GM12878 (cell line): ENCODE measurements around the gene DNAJA1. TPM values are rescaled to one million over a fixed set of nuclear protein-coding genes. Genes with fewer than 3 reads are reported as not detected.

ENCODE experiments used
- ATAC-seq: fragments of 200-7000 bp; cut with Tn5 transposase; 3 replicates; pipeline ENCODE4 v1.9.1; 2020; ENCODE audit warnings: mild to moderate bottlenecking, moderate library complexity
- BruUV-seq: library from RNA; stranded (reverse); fragments of 400-500 nt; replicated peaks from 2 replicates; lab custom pipeline; 2021; lab: Mats Ljungman, UMichigan
- CTCF ChIA-PET: fragments of 300-600 bp; sonication (Branson Sonifier 250); formaldehyde crosslinking; extraction: SDS; loops from one replicate; lab custom pipeline; 2021; ENCODE audit warnings: inconsistent platforms; lab: Yijun Ruan, JAX
- POLR2A ChIA-PET: fragments of 350-600 bp; formaldehyde crosslinking; extraction: SDS; loops from one replicate; lab custom pipeline; 2021; ENCODE audit warnings: inconsistent platforms; lab: Charles Lee
- RAD21 ChIA-PET: fragments of 300-600 bp; sonication (Branson Sonifier 250); formaldehyde crosslinking; loops from one replicate; lab custom pipeline; 2023; ENCODE audit warnings: antibody characterized with exemption; ENCODE audit not compliant: unreplicated experiment; lab: Charles Lee
- SMC1A ChIA-PET: fragments of 300-600 bp; sonication (Branson Sonifier 250); formaldehyde crosslinking; loops from one replicate; lab custom pipeline; 2023; ENCODE audit not compliant: unreplicated experiment, uncharacterized antibody; lab: Charles Lee
- DNase-seq: peaks from one replicate; pipeline ENCODE4 v3.0.0-alpha.2; 2011; ENCODE audit warnings: low read depth, low spot score
- FAIRE-seq: peaks from 3 replicates; lab custom pipeline; 2011; peaks lifted over from hg19 to GRCh38; lab: Jason Lieb, UNC
- H2AFZ ChIP-seq: 2 replicates; pipeline ENCODE4 v1.6.0; 2011; ENCODE audit warnings: low read depth, low read length, control low read depth; ENCODE audit not compliant: control insufficient read depth
- H3K27ac ChIP-seq: 2 replicates; pipeline ENCODE4 v1.5.1; 2011; ENCODE audit warnings: control low read depth; ENCODE audit not compliant: control insufficient read depth, insufficient read depth
- H3K27me3 ChIP-seq, 2 experiments: replicated peaks in 1 of 2; 2 replicates each; pipeline versions ENCODE4 v1.6.0 to v1.6.1; 2011; ENCODE audit warnings: low read length in 1 of 2; ENCODE audit not compliant: control insufficient read depth in 2 of 2, insufficient read depth in 2 of 2
- H3K36me3 ChIP-seq, 2 experiments: 2 replicates each; pipeline ENCODE4 v1.5.1; 2011; ENCODE audit warnings: low read length in 1 of 2; ENCODE audit not compliant: control insufficient read depth in 2 of 2, insufficient read depth in 2 of 2
- H3K4me1 ChIP-seq: 2 replicates; pipeline ENCODE4 v1.6.1; 2011; ENCODE audit warnings: mild to moderate bottlenecking, low read length, moderate library complexity, mixed read lengths; ENCODE audit not compliant: control insufficient read depth, insufficient read depth
- H3K4me2 ChIP-seq: 2 replicates; pipeline ENCODE4 v1.6.0; 2011; ENCODE audit warnings: control low read depth; ENCODE audit not compliant: control insufficient read depth, insufficient read depth
- H3K4me3 ChIP-seq: fragments of 200-600 bp; sonication (generic); 2 replicates; pipeline ENCODE4 v1.5.1; 2016
- H3K79me2 ChIP-seq: 2 replicates; pipeline ENCODE4 v1.6.0; 2011; ENCODE audit warnings: low read length; ENCODE audit not compliant: control insufficient read depth, insufficient read depth
- H3K9ac ChIP-seq: 2 replicates; pipeline ENCODE4 v1.8.0; 2011; ENCODE audit warnings: low read length, control low read depth, mixed read lengths; ENCODE audit not compliant: control insufficient read depth, insufficient read depth
- H3K9me3 ChIP-seq: replicated peaks from 3 replicates; pipeline ENCODE4 v1.5.1; 2011; ENCODE audit warnings: mild to moderate bottlenecking, low read length; ENCODE audit not compliant: control insufficient read depth, insufficient read depth
- H4K20me1 ChIP-seq: 2 replicates; pipeline ENCODE4 v1.6.0; 2011; ENCODE audit not compliant: control insufficient read depth, insufficient read depth
- CTCF ChIP-seq, 3 experiments: IDR thresholded peaks in 2 of 3; conservative IDR thresholded peaks in 1 of 3; 2 replicates each; pipeline ENCODE4 v1.5.1; 2011; ENCODE audit warnings: low read depth in 3 of 3, low read length in 3 of 3, mild to moderate bottlenecking in 3 of 3, control low read depth in 2 of 3, moderate library complexity in 2 of 3, inconsistent platforms in 1 of 3, mixed read lengths in 1 of 3; ENCODE audit not compliant: control insufficient read depth in 2 of 3, insufficient read depth in 1 of 3; ENCODE audit errors: extremely low read depth in 1 of 3
- FOS ChIP-seq: IDR thresholded peaks from 3 replicates; pipeline ENCODE4 v1.6.1; 2011; ENCODE audit warnings: borderline replicate concordance; ENCODE audit not compliant: insufficient read length; ENCODE audit errors: extremely low read depth
- MTA2 ChIP-seq: fragments of 450-650 bp; IDR thresholded peaks from 2 replicates; pipeline ENCODE4 v1.6.1; 2016; ENCODE audit warnings: low read depth, mild to moderate bottlenecking, moderate library complexity
- NFYA ChIP-seq: IDR thresholded peaks from 2 replicates; pipeline ENCODE4 v1.6.1; 2011; ENCODE audit warnings: low read depth, mild to moderate bottlenecking, low read length, improper control_type of control experiment, borderline replicate concordance
- WGBS: methylation state at CpG from one replicate; pipeline ENCODE4 v1.1.6; 2016; ENCODE audit warnings: low lambda C conversion rate; ENCODE audit not compliant: insufficient replicate concordance, insufficient coverage; ENCODE audit errors: missing lambda C conversion rate; 5-methylcytosine and 5-hydroxymethylcytosine counted together
- in situ Hi-C: fragments of 300-500 bp; cut with MboI; formaldehyde crosslinking; loops from 9 replicates; pipeline ENCODE4 v1.14.3; 2018; ENCODE audit warnings: mixed read lengths
- intact Hi-C: fragments of 100-400 bp; cut with micrococcal nuclease; formaldehyde crosslinking; loops from one replicate; pipeline ENCODE4 v1.14.2; 2022; ENCODE audit not compliant: unreplicated experiment
- polyA plus RNA-seq, 11 experiments: library from polyadenylated mRNA; depleted of rRNA in 4 of 11; unstranded in 6 of 11; stranded (reverse) in 5 of 11; fragments of >200 nt; fragmentation: Nextera tagmentation in 4 of 11; fragmentation: Illumina TruSeq in 1 of 11; extraction: Ambion mirVana in 4 of 11; extraction: Trizol in 1 of 11; gene quantifications; 1 replicate in 1 of 11; 2 replicates in 10 of 11; pipeline versions ENCODE4 v1.2.1 to v1.2.3, GENCODE V29; 2011 to 2016; ENCODE audit warnings: inconsistent platforms in 2 of 11, missing spikeins in 2 of 11, low read depth in 1 of 11
- total RNA-seq, 4 experiments: library from RNA; depleted of rRNA in 3 of 4; stranded (reverse); fragments of >200 nt in 3 of 4; fragmentation: Illumina TruSeq in 1 of 4; extraction: Trizol in 1 of 4; gene quantifications; 2 replicates each; pipeline versions ENCODE4 v1.2.1 to v1.2.3, GENCODE V29; 2013 to 2021

The DNAJA1 gene
- total and polyA plus RNA-seq, 10 of the 15 experiments (the other 5 are each of a cell fraction or from before 2014, with no cell fraction given) = 69.7 to 206 (median 146) TPM

- no peaks in the 10 kb centered on the region for H3K27me3 ChIP-seq
- DNase-seq = no peak
- peak overlapping the region; percentile 31; the same call in 1 of the 2 replicates for H3K4me3 ChIP-seq
- H3K9me3 ChIP-seq = no peaks in the 10 kb centered on the region; the same call in 1 of the 3 replicates
- CTCF ChIA-PET = interaction anchor here (1.2 to 3.1 kb wide), 3 partner anchors 16 to 182 kb away, joined by 3 to 9 read pairs (median 6); no protein-coding TSS in a partner anchor
- H3K9ac ChIP-seq = peak overlapping the region; percentile 58
- peak overlapping the region; percentile 94 for H3K4me2 ChIP-seq
- peaks cover 1 to 9% of the 10 kb centered on the region in 2 experiments for H3K36me3 ChIP-seq
- SMC1A ChIA-PET = interaction anchor here (0.7 to 4.0 kb wide), 4 partner anchors 16 to 463 kb away, joined by 3 to 10 read pairs (median 6); no protein-coding TSS in a partner anchor
- no peaks in the 10 kb centered on the region for H4K20me1 ChIP-seq
- peak overlapping the region; percentile 50 for H3K27ac ChIP-seq
- WGBS = 69% methylated on average over 12 of the region's 12 CpGs
- POLR2A ChIA-PET = interaction anchor here (1.0 to 1.2 kb wide), 2 partner anchors 19 to 43 kb away, joined by 3 to 6 read pairs; partner anchors contain the start of gene DNAJA1
- in situ Hi-C loops (no loop called here), intact Hi-C loops (no loop called here)
- H3K79me2 ChIP-seq = no peaks in the 10 kb centered on the region
- RAD21 ChIA-PET = no interaction called here
- H3K4me1 ChIP-seq = peaks cover 10% of the 10 kb centered on the region
- no peak for FAIRE-seq
- TF ChIP-seq CTCF (IDR thresholded peaks at IDR 0.05 in 2 of 3, conservative IDR thresholded peaks at IDR 0.05 in 1 of 3; ENCODE audit: control insufficient read depth in 2 of 3, extremely low read depth in 1 of 3, insufficient read depth in 1 of 3, low read depth in 3 of 3, low read length in 3 of 3) (peak in 1 of 3 experiments; percentile 43; a peak in 1 of 6 replicates), FOS (no peak), MTA2 (no peak), NFYA (no peak)
- peak overlapping the region; percentile 64 for H2AFZ ChIP-seq
- peak; percentile 5; the same call in 2 of the 3 replicates for ATAC-seq
- BruUV-seq = no TSS peak
Measured at GRCh38 chr9:33044677-33045282, 19.7 kb downstream of the DNAJA1 start.
